ENCODE data around the gene CDC42BPB. TPM values are rescaled to one million over a fixed set of nuclear protein-coding genes. Genes with fewer than 3 reads are reported as not detected.

The CDC42BPB gene
- total and polyA plus RNA-seq, 2 of the 4 experiments (the other 2 are of a cell fraction): 49.1 to 81.4 TPM

GRCh38 chr14:102993523-102993922, 63.8 kb downstream of the CDC42BPB start:
- ChIA-PET POLR2A (ENCODE audit: unreplicated experiment) (no interaction called here), CTCF (no interaction called here)
- Histone ChIP-seq H4K5ac (ENCODE audit: low read depth, low read length) (no peak overlapping the region), H3K18ac (ENCODE audit: low read depth, low read length) (no peak overlapping the region), H2AFZ (replicated peaks; ENCODE audit: low read length, poor library complexity) (no peak overlapping the region), H2BK20ac (ENCODE audit: low read depth, low read length) (no peak overlapping the region), H3K4me1 (ENCODE audit: control insufficient read depth, insufficient read depth, low read length) (peaks cover 1% of the 10 kb centered on the region), H2BK15ac (ENCODE audit: low read depth, low read length) (no peak overlapping the region), H3K56ac (ENCODE audit: extremely low read depth, insufficient read depth, low read length) (no peak overlapping the region), H2BK120ac (ENCODE audit: low read depth, low read length) (no peak overlapping the region), H3K79me1 (ENCODE audit: low read depth in 1 of 2, low read length in 2 of 2) (peaks cover 34 to 75% of the 10 kb centered on the region in 2 experiments), H2BK5ac (ENCODE audit: low read depth, low read length, poor library complexity, severe bottlenecking) (peak overlapping the region; percentile 66), H3K9me1 (ENCODE audit: insufficient read depth, low read length) (no peaks in the 10 kb centered on the region; the same call in 1 of the 2 replicates), H3K27me3 (ENCODE audit: control insufficient read depth, insufficient read depth, low read length) (no peaks in the 10 kb centered on the region), H2AK9ac (replicated peaks; ENCODE audit: low read depth, low read length, poor library complexity) (no peak overlapping the region), H3K4me3 (ENCODE audit: insufficient read depth, low read depth, low read length) (no peak overlapping the region), H3K4ac (ENCODE audit: low read depth, low read length) (no peak overlapping the region), H3K23ac (ENCODE audit: low read depth, low read length) (no peak overlapping the region), H3K9me3 (ENCODE audit: control insufficient read depth, insufficient read depth, low read length) (peaks cover 2% of the 10 kb centered on the region), H3K27ac (ENCODE audit: insufficient read depth, low read length) (no peak overlapping the region), H4K8ac (ENCODE audit: low read depth in 2 of 2, low read length in 2 of 2) (peak overlapping the region in 1 of 2 experiments; percentile 38; a peak in 1 of 4 replicates), H3K4me2 (ENCODE audit: low read depth, low read length) (no peak overlapping the region), H3K14ac (replicated peaks; ENCODE audit: low read depth, low read length) (no peak overlapping the region; the same call in 1 of the 2 replicates), H4K91ac (ENCODE audit: insufficient read depth, low read depth, low read length) (no peak overlapping the region), H3K36me3 (ENCODE audit: control insufficient read depth, insufficient read depth, low read length) (peaks cover 35% of the 10 kb centered on the region), H3K9ac (ENCODE audit: low read depth, low read length) (no peak overlapping the region), H2AK5ac (ENCODE audit: low read depth, low read length) (no peak overlapping the region), H4K20me1 (ENCODE audit: insufficient read depth, low read length) (peaks cover 18% of the 10 kb centered on the region)
- no TSS peak for BruUV-seq (replicated peaks)
- WGBS, 2 experiments (ENCODE audit: extremely low coverage in 2 of 2, insufficient read length in 1 of 2): no CpG with 5 or more reads among the region's 3 CpGs
- in situ Hi-C loops (cut with MboI; ENCODE audit: low sequenced_read_pairs): no loop called here
- ATAC-seq (ENCODE audit: low read depth) (peak; percentile 72), DNase-seq (peak; percentile 71)
- dilution Hi-C loops (cut with HindIII; ENCODE audit: low sequenced_read_pairs, unreplicated experiment): no loop called here
- intact Hi-C loops (cut with micrococcal nuclease): no loop called here
- TF ChIP-seq SMC3 (IDR thresholded peaks at IDR 0.05; ENCODE audit: low read depth, low read length) (no peak), MAFK (IDR thresholded peaks at IDR 0.05; ENCODE audit: low read depth, low read length) (no peak), POLR2A (IDR thresholded peaks at IDR 0.05; ENCODE audit: low read depth, low read length) (no peak), FOS (IDR thresholded peaks at IDR 0.05; ENCODE audit: low read depth, low read length) (peak; percentile 61; the same call in 1 of the 2 replicates), USF2 (IDR thresholded peaks at IDR 0.05; ENCODE audit: low read depth, low read length) (no peak), CEBPB (IDR thresholded peaks at IDR 0.05; ENCODE audit: low read depth, low read length) (0 out of 2 replicates have a peak, but pooled peaks have one; percentile 48), RCOR1 (IDR thresholded peaks at IDR 0.05; ENCODE audit: insufficient replicate concordance, low read length) (no peak), CHD1 (IDR thresholded peaks at IDR 0.05; ENCODE audit: low read depth, low read length) (no peak), MAZ (IDR thresholded peaks at IDR 0.05; ENCODE audit: borderline replicate concordance, low read depth, low read length) (no peak), MXI1 (IDR thresholded peaks at IDR 0.05; ENCODE audit: borderline replicate concordance, low read depth, low read length) (no peak), NFE2L2 (IDR thresholded peaks at IDR 0.05; ENCODE audit: low read depth, low read length) (no peak), BHLHE40 (IDR thresholded peaks at IDR 0.05; ENCODE audit: low read depth, low read length) (no peak)
- TF ChIP-seq, protein P1, sequence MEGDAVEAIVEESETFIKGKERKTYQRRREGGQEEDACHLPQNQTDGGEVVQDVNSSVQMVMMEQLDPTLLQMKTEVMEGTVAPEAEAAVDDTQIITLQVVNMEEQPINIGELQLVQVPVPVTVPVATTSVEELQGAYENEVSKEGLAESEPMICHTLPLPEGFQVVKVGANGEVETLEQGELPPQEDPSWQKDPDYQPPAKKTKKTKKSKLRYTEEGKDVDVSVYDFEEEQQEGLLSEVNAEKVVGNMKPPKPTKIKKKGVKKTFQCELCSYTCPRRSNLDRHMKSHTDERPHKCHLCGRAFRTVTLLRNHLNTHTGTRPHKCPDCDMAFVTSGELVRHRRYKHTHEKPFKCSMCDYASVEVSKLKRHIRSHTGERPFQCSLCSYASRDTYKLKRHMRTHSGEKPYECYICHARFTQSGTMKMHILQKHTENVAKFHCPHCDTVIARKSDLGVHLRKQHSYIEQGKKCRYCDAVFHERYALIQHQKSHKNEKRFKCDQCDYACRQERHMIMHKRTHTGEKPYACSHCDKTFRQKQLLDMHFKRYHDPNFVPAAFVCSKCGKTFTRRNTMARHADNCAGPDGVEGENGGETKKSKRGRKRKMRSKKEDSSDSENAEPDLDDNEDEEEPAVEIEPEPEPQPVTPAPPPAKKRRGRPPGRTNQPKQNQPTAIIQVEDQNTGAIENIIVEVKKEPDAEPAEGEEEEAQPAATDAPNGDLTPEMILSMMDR (conservative IDR thresholded peaks at IDR 0.05; ENCODE audit: low read depth, low read length): no peak
- TF ChIP-seq, protein P2, sequence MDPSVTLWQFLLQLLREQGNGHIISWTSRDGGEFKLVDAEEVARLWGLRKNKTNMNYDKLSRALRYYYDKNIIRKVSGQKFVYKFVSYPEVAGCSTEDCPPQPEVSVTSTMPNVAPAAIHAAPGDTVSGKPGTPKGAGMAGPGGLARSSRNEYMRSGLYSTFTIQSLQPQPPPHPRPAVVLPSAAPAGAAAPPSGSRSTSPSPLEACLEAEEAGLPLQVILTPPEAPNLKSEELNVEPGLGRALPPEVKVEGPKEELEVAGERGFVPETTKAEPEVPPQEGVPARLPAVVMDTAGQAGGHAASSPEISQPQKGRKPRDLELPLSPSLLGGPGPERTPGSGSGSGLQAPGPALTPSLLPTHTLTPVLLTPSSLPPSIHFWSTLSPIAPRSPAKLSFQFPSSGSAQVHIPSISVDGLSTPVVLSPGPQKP (IDR thresholded peaks at IDR 0.05; ENCODE audit: borderline replicate concordance, low read depth, low read length): no peak
